Astrocyte (in vitro differentiated cells and primary cell): ENCODE data around the gene SLC6A1. TPM values are rescaled to one million over a fixed set of nuclear protein-coding genes. Genes with fewer than 3 reads are reported as not detected.

ENCODE experiments used
- DNase-seq: peaks from one replicate; pipeline ENCODE4 v3.0.0-alpha.2; 2010; ENCODE audit warnings: low read depth
- FAIRE-seq: peaks from 2 replicates; lab custom pipeline; 2011; peaks lifted over from hg19 to GRCh38; lab: Jason Lieb, UNC
- H2AFZ ChIP-seq: 2 replicates; pipeline ENCODE4 v1.6.0; 2012; ENCODE audit warnings: low read depth, low read length, inconsistent platforms
- H3K27ac ChIP-seq: 2 replicates; pipeline ENCODE4 v1.5.1; 2011; ENCODE audit warnings: low read depth, low read length, inconsistent platforms
- H3K27me3 ChIP-seq: 2 replicates; pipeline ENCODE4 v1.6.0; 2011; ENCODE audit warnings: low read length, inconsistent platforms; ENCODE audit not compliant: insufficient read depth
- H3K36me3 ChIP-seq: 2 replicates; pipeline ENCODE4 v1.5.1; 2011; ENCODE audit warnings: low read length, inconsistent platforms; ENCODE audit not compliant: insufficient read depth
- H3K4me1 ChIP-seq: 2 replicates; pipeline ENCODE4 v1.5.1; 2011; ENCODE audit warnings: low read length, inconsistent platforms; ENCODE audit not compliant: insufficient read depth
- H3K4me2 ChIP-seq: 2 replicates; pipeline ENCODE4 v1.6.0; 2012; ENCODE audit warnings: low read length, inconsistent platforms
- H3K4me3 ChIP-seq: 2 replicates; pipeline ENCODE4 v1.5.1; 2011; ENCODE audit warnings: low read depth, mild to moderate bottlenecking, low read length, inconsistent platforms; ENCODE audit not compliant: insufficient read depth
- H3K79me2 ChIP-seq: 2 replicates; pipeline ENCODE4 v1.6.0; 2012; ENCODE audit warnings: mild to moderate bottlenecking, low read length, inconsistent platforms; ENCODE audit not compliant: insufficient read depth
- H3K9ac ChIP-seq: 2 replicates; pipeline ENCODE4 v1.6.0; 2012; ENCODE audit warnings: mild to moderate bottlenecking, low read length, inconsistent platforms
- H3K9me3 ChIP-seq: 2 replicates; pipeline ENCODE4 v1.5.1; 2012; ENCODE audit warnings: low read depth, mild to moderate bottlenecking, low read length, inconsistent platforms; ENCODE audit not compliant: insufficient read depth
- H4K20me1 ChIP-seq: 2 replicates; pipeline ENCODE4 v1.6.0; 2012; ENCODE audit warnings: low read length, inconsistent platforms; ENCODE audit not compliant: insufficient read depth
- H3K27ac Mint-ChIP-seq: one replicate; pipeline ENCODE4 v1.8.0; 2021; ENCODE audit warnings: mild to moderate bottlenecking, mixed read lengths; ENCODE audit not compliant: unreplicated experiment
- H3K27me3 Mint-ChIP-seq: one replicate; pipeline ENCODE4 v1.8.0; 2021; ENCODE audit warnings: low read depth, mixed read lengths; ENCODE audit not compliant: unreplicated experiment
- H3K36me3 Mint-ChIP-seq: one replicate; pipeline ENCODE4 v1.8.0; 2021; ENCODE audit warnings: low read depth, mixed read lengths; ENCODE audit not compliant: unreplicated experiment
- H3K4me1 Mint-ChIP-seq: one replicate; pipeline ENCODE4 v1.8.0; 2021; ENCODE audit warnings: low read depth, mixed read lengths; ENCODE audit not compliant: unreplicated experiment
- H3K4me3 Mint-ChIP-seq: one replicate; pipeline ENCODE4 v1.8.0; 2021; ENCODE audit warnings: mild to moderate bottlenecking, moderate library complexity, mixed read lengths; ENCODE audit not compliant: unreplicated experiment
- H3K9me3 Mint-ChIP-seq: one replicate; pipeline ENCODE4 v1.8.0; 2021; ENCODE audit warnings: mild to moderate bottlenecking, mixed read lengths; ENCODE audit not compliant: unreplicated experiment
- EZH2 ChIP-seq: IDR thresholded peaks from 2 replicates; pipeline ENCODE4 v1.6.1; 2012; ENCODE audit warnings: mild to moderate bottlenecking, low read length, inconsistent platforms; ENCODE audit not compliant: insufficient read depth
- total RNA-seq: library from RNA; stranded (reverse); gene quantifications from 2 replicates; pipeline ENCODE4 v1.2.1, GENCODE V29; 2021
- TF ChIP-seq, protein P1 (sequence below): IDR thresholded peaks from 2 replicates; pipeline ENCODE4 v1.5.1; 2011; ENCODE audit warnings: low read depth, mild to moderate bottlenecking, inconsistent platforms, low read length, moderate library complexity; ENCODE audit not compliant: insufficient read depth

The SLC6A1 gene
- total RNA-seq, 1 donor from 2014 or later: 0.30 TPM

DNA sequence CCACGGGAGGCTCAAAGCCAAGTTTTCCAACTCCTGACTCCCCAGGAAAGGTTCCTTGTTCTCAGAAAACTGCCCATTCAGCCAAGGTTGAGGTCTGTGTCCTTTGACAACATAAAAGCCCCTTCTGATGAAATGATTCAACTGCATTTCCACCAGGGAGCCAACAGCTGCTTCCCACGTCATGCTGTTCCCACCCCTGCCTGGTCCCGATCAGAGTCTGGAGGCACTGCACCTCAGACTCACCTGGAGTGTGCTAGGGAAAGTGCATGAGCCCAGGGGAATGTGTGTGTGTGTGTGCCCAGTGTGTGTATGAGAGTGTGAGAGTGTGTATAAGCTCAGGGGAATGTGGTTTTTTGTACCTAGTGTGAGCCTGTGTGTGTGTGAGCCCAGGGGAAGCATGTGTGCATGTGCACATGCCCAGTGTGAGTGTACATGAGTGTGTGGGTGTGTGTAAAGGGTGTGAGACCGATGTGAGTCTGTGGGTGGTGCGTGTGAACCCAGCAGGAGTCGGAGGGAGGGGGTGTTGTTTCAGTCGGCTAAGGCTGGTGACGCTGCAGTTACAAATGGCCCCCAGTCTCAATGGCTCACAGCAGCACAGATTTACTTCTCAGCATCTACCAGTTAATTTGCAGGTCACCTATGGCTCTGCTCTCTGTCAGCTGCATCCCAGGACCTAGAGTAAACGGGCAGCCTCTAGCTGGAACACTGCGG, 20.3 kb upstream of the SLC6A1 start:
- H3K27ac Mint-ChIP-seq: no peak overlapping the region
- no peak overlapping the region for H3K4me2 ChIP-seq
- no peaks in the 10 kb centered on the region for H3K36me3 ChIP-seq
- H2AFZ ChIP-seq: no peak overlapping the region
- no peak for TF ChIP-seq EZH2
- TF ChIP-seq, protein P1, sequence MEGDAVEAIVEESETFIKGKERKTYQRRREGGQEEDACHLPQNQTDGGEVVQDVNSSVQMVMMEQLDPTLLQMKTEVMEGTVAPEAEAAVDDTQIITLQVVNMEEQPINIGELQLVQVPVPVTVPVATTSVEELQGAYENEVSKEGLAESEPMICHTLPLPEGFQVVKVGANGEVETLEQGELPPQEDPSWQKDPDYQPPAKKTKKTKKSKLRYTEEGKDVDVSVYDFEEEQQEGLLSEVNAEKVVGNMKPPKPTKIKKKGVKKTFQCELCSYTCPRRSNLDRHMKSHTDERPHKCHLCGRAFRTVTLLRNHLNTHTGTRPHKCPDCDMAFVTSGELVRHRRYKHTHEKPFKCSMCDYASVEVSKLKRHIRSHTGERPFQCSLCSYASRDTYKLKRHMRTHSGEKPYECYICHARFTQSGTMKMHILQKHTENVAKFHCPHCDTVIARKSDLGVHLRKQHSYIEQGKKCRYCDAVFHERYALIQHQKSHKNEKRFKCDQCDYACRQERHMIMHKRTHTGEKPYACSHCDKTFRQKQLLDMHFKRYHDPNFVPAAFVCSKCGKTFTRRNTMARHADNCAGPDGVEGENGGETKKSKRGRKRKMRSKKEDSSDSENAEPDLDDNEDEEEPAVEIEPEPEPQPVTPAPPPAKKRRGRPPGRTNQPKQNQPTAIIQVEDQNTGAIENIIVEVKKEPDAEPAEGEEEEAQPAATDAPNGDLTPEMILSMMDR: no peak
- H4K20me1 ChIP-seq: no peaks in the 10 kb centered on the region
- peaks cover 49% of the 10 kb centered on the region for H3K27me3 ChIP-seq
- no peaks in the 10 kb centered on the region for H3K79me2 ChIP-seq
- H3K9ac ChIP-seq: no peak overlapping the region
- peaks cover 73% of the 10 kb centered on the region for H3K27me3 Mint-ChIP-seq
- no peak overlapping the region for H3K4me3 ChIP-seq
- H3K4me3 Mint-ChIP-seq: no peak overlapping the region
- DNase-seq: no peak
- H3K9me3 ChIP-seq: peaks cover 5% of the 10 kb centered on the region
- H3K4me1 ChIP-seq: no peaks in the 10 kb centered on the region
- no peak for FAIRE-seq
- H3K36me3 Mint-ChIP-seq: peaks cover 2% of the 10 kb centered on the region
- H3K27ac ChIP-seq: no peak overlapping the region
- no peaks in the 10 kb centered on the region for H3K4me1 Mint-ChIP-seq
- H3K9me3 Mint-ChIP-seq: peaks cover 4% of the 10 kb centered on the region

- Histone ChIP-seq H3K27ac (no peak overlapping the region), H3K79me2 (no peaks in the 10 kb centered on the region), H2AFZ (no peak overlapping the region), H3K27me3 (peaks cover 46% of the 10 kb centered on the region), H3K9ac (no peak overlapping the region), H3K36me3 (no peaks in the 10 kb centered on the region), H3K4me1 (peaks cover 8% of the 10 kb centered on the region), H3K9me3 (peaks cover 5% of the 10 kb centered on the region), H4K20me1 (no peaks in the 10 kb centered on the region), H3K4me2 (no peak overlapping the region), H3K4me3 (no peak overlapping the region)
- TF ChIP-seq, protein P1: no peak
- TF ChIP-seq EZH2: no peak
- DNase-seq: no peak
- peaks cover 2% of the 10 kb centered on the region for H3K36me3 Mint-ChIP-seq
- peaks cover 64% of the 10 kb centered on the region for H3K27me3 Mint-ChIP-seq
- H3K4me1 Mint-ChIP-seq: peaks cover 5% of the 10 kb centered on the region
- no peak overlapping the region for H3K4me3 Mint-ChIP-seq
- no peak for FAIRE-seq
- H3K27ac Mint-ChIP-seq: no peak overlapping the region
- peaks cover 4% of the 10 kb centered on the region for H3K9me3 Mint-ChIP-seq
These were observed 19.4 kb upstream of the SLC6A1 start for GRCh38 chr3:10973046-10973595.

DNA sequence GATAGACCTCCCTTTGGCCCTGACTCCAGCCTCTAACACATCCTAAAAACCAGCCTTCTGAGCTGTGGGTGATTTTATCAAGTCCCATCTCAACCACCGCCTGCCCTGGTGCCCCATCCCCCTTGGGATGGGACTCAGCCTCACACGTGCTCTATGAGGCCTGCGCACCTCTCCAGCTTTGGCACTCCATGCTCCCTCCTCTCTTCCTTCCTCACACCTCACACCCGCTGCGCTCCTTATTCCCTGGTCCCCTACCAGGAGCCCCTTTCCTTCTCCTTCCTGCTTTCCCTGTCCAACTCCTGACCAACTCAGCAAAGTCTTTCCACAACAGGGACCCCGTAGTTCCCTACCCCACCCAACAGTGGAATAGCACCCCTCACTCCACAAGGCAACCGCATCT, 18.4 kb upstream of the SLC6A1 start:
- H3K9me3 Mint-ChIP-seq: peaks cover 4% of the 10 kb centered on the region
- H3K4me3 Mint-ChIP-seq: no peak overlapping the region
- FAIRE-seq (no peak), DNase-seq (no peak)
- H3K27ac Mint-ChIP-seq: no peak overlapping the region
- H3K36me3 Mint-ChIP-seq: peaks cover 2% of the 10 kb centered on the region
- no peaks in the 10 kb centered on the region for H3K36me3 ChIP-seq
- peaks cover 10% of the 10 kb centered on the region for H3K4me1 Mint-ChIP-seq
- no peak overlapping the region for H3K27ac ChIP-seq
- H3K9me3 ChIP-seq: peaks cover 5% of the 10 kb centered on the region
- no peaks in the 10 kb centered on the region for H3K79me2 ChIP-seq
- peaks cover 36% of the 10 kb centered on the region for H3K27me3 ChIP-seq
- H3K4me3 ChIP-seq: no peak overlapping the region
- H3K27me3 Mint-ChIP-seq: peaks cover 57% of the 10 kb centered on the region
- no peak overlapping the region for H2AFZ ChIP-seq
- TF ChIP-seq, protein P1: no peak
- no peak for TF ChIP-seq EZH2
- H3K9ac ChIP-seq: no peak overlapping the region
- no peak overlapping the region for H3K4me2 ChIP-seq
- peaks cover 13% of the 10 kb centered on the region for H3K4me1 ChIP-seq
- no peaks in the 10 kb centered on the region for H4K20me1 ChIP-seq
